Calu3 (cell line): ENCODE measurements around the gene RIGI. TPM values are rescaled to one million over a fixed set of nuclear protein-coding genes. Genes with fewer than 3 reads are reported as not detected.

Experiments used
- BruUV-seq: library from RNA; stranded (reverse); fragments of 400-500 nt; replicated peaks from 2 replicates; lab custom pipeline; 2021; lab: Mats Ljungman, UMichigan
- CTCF ChIA-PET: fragments of 300-600 bp; sonication (Branson Sonifier 250); formaldehyde crosslinking; loops from one replicate; lab custom pipeline; 2022; ENCODE audit warnings: antibody characterized with exemption; lab: Charles Lee
- DNase-seq: peaks from one replicate; pipeline ENCODE4 v3.0.0; 2022
- H3K27ac Mint-ChIP-seq: one replicate; pipeline ENCODE4 v1.8.0; 2022; ENCODE audit warnings: mixed read lengths; ENCODE audit not compliant: unreplicated experiment
- H3K27me3 Mint-ChIP-seq: one replicate; pipeline ENCODE4 v1.8.0; 2022; ENCODE audit warnings: mixed read lengths; ENCODE audit not compliant: unreplicated experiment
- H3K36me3 Mint-ChIP-seq: one replicate; pipeline ENCODE4 v1.8.0; 2022; ENCODE audit warnings: mild to moderate bottlenecking, moderate library complexity, mixed read lengths; ENCODE audit not compliant: insufficient read depth, unreplicated experiment
- H3K4me1 Mint-ChIP-seq: one replicate; pipeline ENCODE4 v1.8.0; 2022; ENCODE audit warnings: mild to moderate bottlenecking, low read depth, mixed read lengths; ENCODE audit not compliant: unreplicated experiment
- H3K4me3 Mint-ChIP-seq: one replicate; pipeline ENCODE4 v1.8.0; 2022; ENCODE audit warnings: mild to moderate bottlenecking, low read depth, moderate library complexity, mixed read lengths; ENCODE audit not compliant: unreplicated experiment
- H3K9me3 Mint-ChIP-seq: one replicate; pipeline ENCODE4 v1.8.0; 2022; ENCODE audit warnings: low read depth, mixed read lengths; ENCODE audit not compliant: unreplicated experiment
- CTCF ChIP-seq: fragments of 200-600 bp; IDR thresholded peaks from one replicate; pipeline ENCODE4 v1.8.0; 2022; ENCODE audit warnings: antibody characterized with exemption; ENCODE audit not compliant: unreplicated experiment
- intact Hi-C: fragments of 100-400 bp; cut with micrococcal nuclease; formaldehyde crosslinking; loops from one replicate; pipeline ENCODE4 v1.10.0; 2022; ENCODE audit not compliant: unreplicated experiment
- total RNA-seq: library from RNA; stranded (reverse); gene quantifications from 2 replicates; pipeline ENCODE4 v1.2.3, GENCODE V29; 2022

The RIGI gene
- total RNA-seq, 1 experiment from 2014 or later: 24.8 TPM

- intact Hi-C loops: no loop called here
- BruUV-seq: no TSS peak
Observed at GRCh38 chr9:32503008-32503407, 23.0 kb downstream of the RIGI start.

GRCh38 chr9:32502464-32502863 lies 23.5 kb downstream of the RIGI start:
- peak overlapping the region; percentile 63 for H3K27ac Mint-ChIP-seq
- H3K4me3 Mint-ChIP-seq: no peak overlapping the region
- peaks cover 16% of the 10 kb centered on the region for H3K4me1 Mint-ChIP-seq
- DNase-seq: peak; percentile 55
- peaks cover 16% of the 10 kb centered on the region for H3K36me3 Mint-ChIP-seq
- H3K27me3 Mint-ChIP-seq: no peaks in the 10 kb centered on the region
- intact Hi-C loops: no loop called here
- H3K9me3 Mint-ChIP-seq: peaks cover 6% of the 10 kb centered on the region
- CTCF ChIA-PET: interaction anchor here (1.7 kb wide), 1 partner anchor 24 kb away, joined by 8 read pairs; the partner anchor contains the start of gene RIGI
- BruUV-seq: no TSS peak
- TF ChIP-seq CTCF: no peak

More at GRCh38 chr9:32503008-32503407, 23.0 kb downstream of the RIGI start:
- peaks cover 6% of the 10 kb centered on the region for H3K9me3 Mint-ChIP-seq
- no peak for TF ChIP-seq CTCF
- peak overlapping the region; percentile 63 for H3K27ac Mint-ChIP-seq
- CTCF ChIA-PET: interaction anchor here (0.6 to 1.7 kb wide), 2 partner anchors 11 to 23 kb away, joined by 5 to 8 read pairs; partner anchors contain the start of gene RIGI
- no peak for DNase-seq
- H3K36me3 Mint-ChIP-seq: peaks cover 16% of the 10 kb centered on the region
- H3K4me1 Mint-ChIP-seq: peaks cover 16% of the 10 kb centered on the region
- H3K27me3 Mint-ChIP-seq: no peaks in the 10 kb centered on the region
- no peak overlapping the region for H3K4me3 Mint-ChIP-seq

GRCh38 chr9:32501868-32502267 lies 24.1 kb downstream of the RIGI start:
- BruUV-seq: no TSS peak
- H3K4me3 Mint-ChIP-seq: no peak overlapping the region
- no peak for DNase-seq
- peaks cover 6% of the 10 kb centered on the region for H3K9me3 Mint-ChIP-seq
- CTCF ChIA-PET: no interaction called here
- peaks cover 16% of the 10 kb centered on the region for H3K4me1 Mint-ChIP-seq
- peak overlapping the region; percentile 63 for H3K27ac Mint-ChIP-seq
- intact Hi-C loops: no loop called here
- TF ChIP-seq CTCF: no peak
- peaks cover 16% of the 10 kb centered on the region for H3K36me3 Mint-ChIP-seq
- no peaks in the 10 kb centered on the region for H3K27me3 Mint-ChIP-seq

GRCh38 chr9:32500768-32501167 lies 25.2 kb downstream of the RIGI start:
- intact Hi-C loops: no loop called here
- TF ChIP-seq CTCF: no peak
- H3K9me3 Mint-ChIP-seq: peaks cover 6% of the 10 kb centered on the region
- H3K4me1 Mint-ChIP-seq: peaks cover 16% of the 10 kb centered on the region
- H3K4me3 Mint-ChIP-seq: peak overlapping the region; percentile 36
- CTCF ChIA-PET: interaction anchor here (1.6 kb wide), 1 partner anchor 25 kb away, joined by 5 read pairs; the partner anchor contains the start of gene RIGI
- H3K27ac Mint-ChIP-seq: peak overlapping the region; percentile 73
- no peaks in the 10 kb centered on the region for H3K27me3 Mint-ChIP-seq
- BruUV-seq: no TSS peak
- peaks cover 16% of the 10 kb centered on the region for H3K36me3 Mint-ChIP-seq
- DNase-seq: no peak
